ENCODE results near the gene SYNE1. TPM values are rescaled to one million over a fixed set of nuclear protein-coding genes. Genes with fewer than 3 reads are reported as not detected.

Gene SYNE1
- polyA plus RNA-seq, 1 experiment: 35.7 TPM

GRCh38 chr6:152418551-152418950, 218.6 kb downstream of the SYNE1 start:
- ChIA-PET CTCF (interaction anchor here (0.9 kb wide), 1 partner anchor 29 kb away, joined by 3 read pairs; no protein-coding TSS in a partner anchor), POLR2A (no interaction called here)
- Histone ChIP-seq H3K4me3 (ENCODE audit: low read depth, low read length) (no peak overlapping the region), H3K9me3 (ENCODE audit: control insufficient read depth, insufficient read depth, low read length) (peaks cover 3% of the 10 kb centered on the region; the same call in 1 of the 2 replicates), H3K27me3 (ENCODE audit: control insufficient read depth, insufficient read depth, low read length) (no peaks in the 10 kb centered on the region), H3K27ac (ENCODE audit: low read depth, low read length) (no peak overlapping the region)
- TF ChIP-seq CTCF (IDR thresholded peaks at IDR 0.05; ENCODE audit: low read depth, low read length): no peak
- no peak for DNase-seq (ENCODE audit: low read depth, low spot score)

- POLR2A ChIA-PET: no interaction called here
- CTCF ChIA-PET: no interaction called here
- TF ChIP-seq CTCF (IDR thresholded peaks at IDR 0.05; ENCODE audit: low read depth, low read length): no peak
- Histone ChIP-seq H3K27ac (ENCODE audit: low read depth, low read length) (no peak overlapping the region), H3K9me3 (ENCODE audit: control insufficient read depth, insufficient read depth, low read length) (peaks cover 3% of the 10 kb centered on the region; the same call in 1 of the 2 replicates), H3K27me3 (ENCODE audit: control insufficient read depth, insufficient read depth, low read length) (no peaks in the 10 kb centered on the region), H3K4me3 (ENCODE audit: low read depth, low read length) (no peak overlapping the region)
- no peak for DNase-seq (ENCODE audit: low read depth, low spot score)
These were observed 220.5 kb downstream of the SYNE1 start for GRCh38 chr6:152416652-152417051.

- POLR2A ChIA-PET: no interaction called here
- H3K4me3 ChIP-seq (ENCODE audit: low read depth, low read length): no peak overlapping the region
- CTCF ChIA-PET: no interaction called here
- H3K27ac ChIP-seq (ENCODE audit: low read depth, low read length): no peak overlapping the region
- no peaks in the 10 kb centered on the region for H3K9me3 ChIP-seq (ENCODE audit: control insufficient read depth, insufficient read depth, low read length)
- H3K27me3 ChIP-seq (ENCODE audit: control insufficient read depth, insufficient read depth, low read length): no peaks in the 10 kb centered on the region
- DNase-seq (ENCODE audit: low read depth, low spot score): no peak
- TF ChIP-seq CTCF (IDR thresholded peaks at IDR 0.05; ENCODE audit: low read depth, low read length): no peak
These were observed 232.1 kb downstream of the SYNE1 start for GRCh38 chr6:152404936-152405595.

- CTCF ChIA-PET: no interaction called here
- no peak for TF ChIP-seq CTCF (IDR thresholded peaks at IDR 0.05; ENCODE audit: low read depth, low read length)
- no peaks in the 10 kb centered on the region for H3K27me3 ChIP-seq (ENCODE audit: control insufficient read depth, insufficient read depth, low read length)
- no peak for DNase-seq (ENCODE audit: low read depth, low spot score)
- no peak overlapping the region for H3K27ac ChIP-seq (ENCODE audit: low read depth, low read length)
- no peak overlapping the region for H3K4me3 ChIP-seq (ENCODE audit: low read depth, low read length)
- H3K9me3 ChIP-seq (ENCODE audit: control insufficient read depth, insufficient read depth, low read length): no peaks in the 10 kb centered on the region
- POLR2A ChIA-PET: no interaction called here
These were observed 232.9 kb downstream of the SYNE1 start for GRCh38 chr6:152404086-152404857.

- H3K9me3 ChIP-seq (ENCODE audit: control insufficient read depth, insufficient read depth, low read length): no peaks in the 10 kb centered on the region
- H3K27ac ChIP-seq (ENCODE audit: low read depth, low read length): no peak overlapping the region
- H3K27me3 ChIP-seq (ENCODE audit: control insufficient read depth, insufficient read depth, low read length): no peaks in the 10 kb centered on the region
- DNase-seq (ENCODE audit: low read depth, low spot score): no peak
- TF ChIP-seq CTCF (IDR thresholded peaks at IDR 0.05; ENCODE audit: low read depth, low read length): no peak
- POLR2A ChIA-PET: no interaction called here
- H3K4me3 ChIP-seq (ENCODE audit: low read depth, low read length): no peak overlapping the region
- CTCF ChIA-PET: no interaction called here
These were observed 234.4 kb downstream of the SYNE1 start for GRCh38 chr6:152402791-152403190.
